GM12878 (cell line): ENCODE data around the gene TPRKB. TPM values are rescaled to one million over a fixed set of nuclear protein-coding genes. Genes with fewer than 3 reads are reported as not detected.

Source experiments
- ATAC-seq: fragments of 200-7000 bp; cut with Tn5 transposase; 3 replicates; pipeline ENCODE4 v1.9.1; 2020; ENCODE audit warnings: mild to moderate bottlenecking, moderate library complexity
- BruUV-seq: library from RNA; stranded (reverse); fragments of 400-500 nt; replicated peaks from 2 replicates; lab custom pipeline; 2021; lab: Mats Ljungman, UMichigan
- CTCF ChIA-PET: fragments of 300-600 bp; sonication (Branson Sonifier 250); formaldehyde crosslinking; extraction: SDS; loops from one replicate; lab custom pipeline; 2021; ENCODE audit warnings: inconsistent platforms; lab: Yijun Ruan, JAX
- POLR2A ChIA-PET: fragments of 350-600 bp; formaldehyde crosslinking; extraction: SDS; loops from one replicate; lab custom pipeline; 2021; ENCODE audit warnings: inconsistent platforms; lab: Charles Lee
- RAD21 ChIA-PET: fragments of 300-600 bp; sonication (Branson Sonifier 250); formaldehyde crosslinking; loops from one replicate; lab custom pipeline; 2023; ENCODE audit warnings: antibody characterized with exemption; ENCODE audit not compliant: unreplicated experiment; lab: Charles Lee
- SMC1A ChIA-PET: fragments of 300-600 bp; sonication (Branson Sonifier 250); formaldehyde crosslinking; loops from one replicate; lab custom pipeline; 2023; ENCODE audit not compliant: unreplicated experiment, uncharacterized antibody; lab: Charles Lee
- DNase-seq: peaks from one replicate; pipeline ENCODE4 v3.0.0-alpha.2; 2011; ENCODE audit warnings: low read depth, low spot score
- FAIRE-seq: peaks from 3 replicates; lab custom pipeline; 2011; peaks lifted over from hg19 to GRCh38; lab: Jason Lieb, UNC
- H2AFZ ChIP-seq: 2 replicates; pipeline ENCODE4 v1.6.0; 2011; ENCODE audit warnings: low read depth, low read length, control low read depth; ENCODE audit not compliant: control insufficient read depth
- H3K27ac ChIP-seq: 2 replicates; pipeline ENCODE4 v1.5.1; 2011; ENCODE audit warnings: control low read depth; ENCODE audit not compliant: control insufficient read depth, insufficient read depth
- H3K27me3 ChIP-seq, 2 experiments: replicated peaks in 1 of 2; 2 replicates each; pipeline versions ENCODE4 v1.6.0 to v1.6.1; 2011; ENCODE audit warnings: low read length in 1 of 2; ENCODE audit not compliant: control insufficient read depth in 2 of 2, insufficient read depth in 2 of 2
- H3K36me3 ChIP-seq, 2 experiments: 2 replicates each; pipeline ENCODE4 v1.5.1; 2011; ENCODE audit warnings: low read length in 1 of 2; ENCODE audit not compliant: control insufficient read depth in 2 of 2, insufficient read depth in 2 of 2
- H3K4me1 ChIP-seq: 2 replicates; pipeline ENCODE4 v1.6.1; 2011; ENCODE audit warnings: mild to moderate bottlenecking, low read length, moderate library complexity, mixed read lengths; ENCODE audit not compliant: control insufficient read depth, insufficient read depth
- H3K4me2 ChIP-seq: 2 replicates; pipeline ENCODE4 v1.6.0; 2011; ENCODE audit warnings: control low read depth; ENCODE audit not compliant: control insufficient read depth, insufficient read depth
- H3K4me3 ChIP-seq: fragments of 200-600 bp; sonication (generic); 2 replicates; pipeline ENCODE4 v1.5.1; 2016
- H3K79me2 ChIP-seq: 2 replicates; pipeline ENCODE4 v1.6.0; 2011; ENCODE audit warnings: low read length; ENCODE audit not compliant: control insufficient read depth, insufficient read depth
- H3K9ac ChIP-seq: 2 replicates; pipeline ENCODE4 v1.8.0; 2011; ENCODE audit warnings: low read length, control low read depth, mixed read lengths; ENCODE audit not compliant: control insufficient read depth, insufficient read depth
- H3K9me3 ChIP-seq: replicated peaks from 3 replicates; pipeline ENCODE4 v1.5.1; 2011; ENCODE audit warnings: mild to moderate bottlenecking, low read length; ENCODE audit not compliant: control insufficient read depth, insufficient read depth
- H4K20me1 ChIP-seq: 2 replicates; pipeline ENCODE4 v1.6.0; 2011; ENCODE audit not compliant: control insufficient read depth, insufficient read depth
- IKZF1 ChIP-seq: fragments of 450-650 bp; conservative IDR thresholded peaks from 2 replicates; pipeline ENCODE4 v1.6.1; 2017; ENCODE audit warnings: antibody characterized with exemption, mild to moderate bottlenecking
- ZNF217 ChIP-seq: fragments of 450-650 bp; IDR thresholded peaks from 2 replicates; pipeline ENCODE4 v1.6.1; 2017; ENCODE audit warnings: antibody characterized with exemption, mild to moderate bottlenecking
- WGBS: methylation state at CpG from one replicate; pipeline ENCODE4 v1.1.6; 2016; ENCODE audit warnings: low lambda C conversion rate; ENCODE audit not compliant: insufficient replicate concordance, insufficient coverage; ENCODE audit errors: missing lambda C conversion rate; 5-methylcytosine and 5-hydroxymethylcytosine counted together
- in situ Hi-C: fragments of 300-500 bp; cut with MboI; formaldehyde crosslinking; loops from 9 replicates; pipeline ENCODE4 v1.14.3; 2018; ENCODE audit warnings: mixed read lengths
- intact Hi-C: fragments of 100-400 bp; cut with micrococcal nuclease; formaldehyde crosslinking; loops from one replicate; pipeline ENCODE4 v1.14.2; 2022; ENCODE audit not compliant: unreplicated experiment
- polyA plus RNA-seq, 11 experiments: library from polyadenylated mRNA; depleted of rRNA in 4 of 11; unstranded in 6 of 11; stranded (reverse) in 5 of 11; fragments of >200 nt; fragmentation: Nextera tagmentation in 4 of 11; fragmentation: Illumina TruSeq in 1 of 11; extraction: Ambion mirVana in 4 of 11; extraction: Trizol in 1 of 11; gene quantifications; 1 replicate in 1 of 11; 2 replicates in 10 of 11; pipeline versions ENCODE4 v1.2.1 to v1.2.3, GENCODE V29; 2011 to 2016; ENCODE audit warnings: inconsistent platforms in 2 of 11, missing spikeins in 2 of 11, low read depth in 1 of 11
- total RNA-seq, 4 experiments: library from RNA; depleted of rRNA in 3 of 4; stranded (reverse); fragments of >200 nt in 3 of 4; fragmentation: Illumina TruSeq in 1 of 4; extraction: Trizol in 1 of 4; gene quantifications; 2 replicates each; pipeline versions ENCODE4 v1.2.1 to v1.2.3, GENCODE V29; 2013 to 2021
- TF ChIP-seq, protein P1 (sequence below): IDR thresholded peaks from 2 replicates; pipeline ENCODE4 v1.6.1; 2012; ENCODE audit warnings: improper control_type of control experiment, low read depth, low read length; ENCODE audit not compliant: insufficient replicate concordance

The TPRKB gene
- total and polyA plus RNA-seq, 10 of the 15 experiments (the other 5 are each of a cell fraction or from before 2014, with no cell fraction given): 28.1 to 129 (median 67.2) TPM

- no peaks in the 10 kb centered on the region for H3K4me1 ChIP-seq
- WGBS: 98% methylated on average over 3 of the region's 3 CpGs
- CTCF ChIA-PET: no interaction called here
- H2AFZ ChIP-seq: no peak overlapping the region
- no peaks in the 10 kb centered on the region for H3K9me3 ChIP-seq
- H3K4me3 ChIP-seq: no peak overlapping the region
- TF ChIP-seq IKZF1 (no peak), ZNF217 (no peak)
- TF ChIP-seq, protein P1, sequence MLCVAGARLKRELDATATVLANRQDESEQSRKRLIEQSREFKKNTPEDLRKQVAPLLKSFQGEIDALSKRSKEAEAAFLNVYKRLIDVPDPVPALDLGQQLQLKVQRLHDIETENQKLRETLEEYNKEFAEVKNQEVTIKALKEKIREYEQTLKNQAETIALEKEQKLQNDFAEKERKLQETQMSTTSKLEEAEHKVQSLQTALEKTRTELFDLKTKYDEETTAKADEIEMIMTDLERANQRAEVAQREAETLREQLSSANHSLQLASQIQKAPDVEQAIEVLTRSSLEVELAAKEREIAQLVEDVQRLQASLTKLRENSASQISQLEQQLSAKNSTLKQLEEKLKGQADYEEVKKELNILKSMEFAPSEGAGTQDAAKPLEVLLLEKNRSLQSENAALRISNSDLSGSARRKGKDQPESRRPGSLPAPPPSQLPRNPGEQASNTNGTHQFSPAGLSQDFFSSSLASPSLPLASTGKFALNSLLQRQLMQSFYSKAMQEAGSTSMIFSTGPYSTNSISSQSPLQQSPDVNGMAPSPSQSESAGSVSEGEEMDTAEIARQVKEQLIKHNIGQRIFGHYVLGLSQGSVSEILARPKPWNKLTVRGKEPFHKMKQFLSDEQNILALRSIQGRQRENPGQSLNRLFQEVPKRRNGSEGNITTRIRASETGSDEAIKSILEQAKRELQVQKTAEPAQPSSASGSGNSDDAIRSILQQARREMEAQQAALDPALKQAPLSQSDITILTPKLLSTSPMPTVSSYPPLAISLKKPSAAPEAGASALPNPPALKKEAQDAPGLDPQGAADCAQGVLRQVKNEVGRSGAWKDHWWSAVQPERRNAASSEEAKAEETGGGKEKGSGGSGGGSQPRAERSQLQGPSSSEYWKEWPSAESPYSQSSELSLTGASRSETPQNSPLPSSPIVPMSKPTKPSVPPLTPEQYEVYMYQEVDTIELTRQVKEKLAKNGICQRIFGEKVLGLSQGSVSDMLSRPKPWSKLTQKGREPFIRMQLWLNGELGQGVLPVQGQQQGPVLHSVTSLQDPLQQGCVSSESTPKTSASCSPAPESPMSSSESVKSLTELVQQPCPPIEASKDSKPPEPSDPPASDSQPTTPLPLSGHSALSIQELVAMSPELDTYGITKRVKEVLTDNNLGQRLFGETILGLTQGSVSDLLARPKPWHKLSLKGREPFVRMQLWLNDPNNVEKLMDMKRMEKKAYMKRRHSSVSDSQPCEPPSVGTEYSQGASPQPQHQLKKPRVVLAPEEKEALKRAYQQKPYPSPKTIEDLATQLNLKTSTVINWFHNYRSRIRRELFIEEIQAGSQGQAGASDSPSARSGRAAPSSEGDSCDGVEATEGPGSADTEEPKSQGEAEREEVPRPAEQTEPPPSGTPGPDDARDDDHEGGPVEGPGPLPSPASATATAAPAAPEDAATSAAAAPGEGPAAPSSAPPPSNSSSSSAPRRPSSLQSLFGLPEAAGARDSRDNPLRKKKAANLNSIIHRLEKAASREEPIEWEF: no peak
- POLR2A ChIA-PET: no interaction called here
- no peaks in the 10 kb centered on the region for H3K27me3 ChIP-seq
- SMC1A ChIA-PET: no interaction called here
- intact Hi-C loops (no loop called here), in situ Hi-C loops (no loop called here)
- no peak overlapping the region for H3K27ac ChIP-seq
- ATAC-seq (no peak), DNase-seq (no peak), FAIRE-seq (no peak)
- H3K79me2 ChIP-seq: peaks cover 5% of the 10 kb centered on the region; the same call in 1 of the 2 replicates
- no peak overlapping the region for H3K4me2 ChIP-seq
- no peak overlapping the region for H3K9ac ChIP-seq
- peaks cover 0 to 20% of the 10 kb centered on the region in 2 experiments for H3K36me3 ChIP-seq
- RAD21 ChIA-PET: no interaction called here
- no peaks in the 10 kb centered on the region for H4K20me1 ChIP-seq
- no TSS peak for BruUV-seq
Observed at GRCh38 chr2:73770725-73771124, 33.6 kb upstream of the TPRKB start.
